ENCODE measurements around the gene OR9A2.
"Not testable (repeated sequence)": the region's sequence is repeated elsewhere in the genome, so short reads cannot be mapped to it uniquely, and the experiment has no call there.

The OR9A2 gene

GRCh38 chr7:143008007-143008901, 18.7 kb downstream of the OR9A2 start:
- Mint-ChIP-seq H3K27me3 (ENCODE audit: low read depth) (peaks cover 19% of the 10 kb centered on the region), H3K27ac (no peak overlapping the region), H3K9me3 (no peaks in the 10 kb centered on the region), H3K4me1 (ENCODE audit: low read depth) (peaks cover 3% of the 10 kb centered on the region), H3K4me3 (no peak overlapping the region), H3K36me3 (ENCODE audit: low read depth) (peaks cover 1% of the 10 kb centered on the region)

GRCh38 chr7:143005632-143006260, 21.2 kb downstream of the OR9A2 start:
- H3K4me1 Mint-ChIP-seq (ENCODE audit: low read depth), result peaks cover 8% of the 10 kb centered on the region
- no peak overlapping the region for H3K4me3 Mint-ChIP-seq
- peaks cover 2% of the 10 kb centered on the region for H3K36me3 Mint-ChIP-seq (ENCODE audit: low read depth)
- no peak overlapping the region for H3K27ac Mint-ChIP-seq
- H3K9me3 Mint-ChIP-seq, result no peaks in the 10 kb centered on the region
- peaks cover 20% of the 10 kb centered on the region for H3K27me3 Mint-ChIP-seq (ENCODE audit: low read depth)

- no peaks in the 10 kb centered on the region for H3K9me3 Mint-ChIP-seq
- peaks cover 8% of the 10 kb centered on the region for H3K4me1 Mint-ChIP-seq (ENCODE audit: low read depth)
- H3K36me3 Mint-ChIP-seq (ENCODE audit: low read depth), result peaks cover 2% of the 10 kb centered on the region
- H3K27ac Mint-ChIP-seq, result no peak overlapping the region
- H3K27me3 Mint-ChIP-seq (ENCODE audit: low read depth), result peaks cover 20% of the 10 kb centered on the region
- H3K4me3 Mint-ChIP-seq, result peak overlapping the region; percentile 79
Observed at GRCh38 chr7:143003393-143004051, 23.4 kb downstream of the OR9A2 start.

GRCh38 chr7:143002898-143003297, 24.0 kb downstream of the OR9A2 start:
- H3K27ac Mint-ChIP-seq, result no peak overlapping the region
- H3K4me1 Mint-ChIP-seq (ENCODE audit: low read depth), result peaks cover 7% of the 10 kb centered on the region
- no peaks in the 10 kb centered on the region for H3K9me3 Mint-ChIP-seq
- H3K36me3 Mint-ChIP-seq (ENCODE audit: low read depth), result peaks cover 2% of the 10 kb centered on the region
- peaks cover 17% of the 10 kb centered on the region for H3K27me3 Mint-ChIP-seq (ENCODE audit: low read depth)
- peak overlapping the region; percentile 79 for H3K4me3 Mint-ChIP-seq

GRCh38 chr7:143002106-143002505, 24.8 kb downstream of the OR9A2 start:
- no peak overlapping the region for H3K27ac Mint-ChIP-seq
- peaks cover 6% of the 10 kb centered on the region for H3K4me1 Mint-ChIP-seq (ENCODE audit: low read depth)
- H3K27me3 Mint-ChIP-seq (ENCODE audit: low read depth), result peaks cover 15% of the 10 kb centered on the region

GRCh38 chr7:143000648-143001047, 26.3 kb downstream of the OR9A2 start:
- Mint-ChIP-seq H3K27ac (no peak overlapping the region), H3K27me3 (ENCODE audit: low read depth) (peaks cover 11% of the 10 kb centered on the region), H3K9me3 (no peaks in the 10 kb centered on the region), H3K36me3 (ENCODE audit: low read depth) (peaks cover 2% of the 10 kb centered on the region), H3K4me1 (ENCODE audit: low read depth) (peaks cover 6% of the 10 kb centered on the region), H3K4me3 (no peak overlapping the region)

More at GRCh38 chr7:143002106-143002505, 24.8 kb downstream of the OR9A2 start:
- no peaks in the 10 kb centered on the region for H3K9me3 Mint-ChIP-seq
- H3K4me3 Mint-ChIP-seq, result no peak overlapping the region
- H3K36me3 Mint-ChIP-seq (ENCODE audit: low read depth), result peaks cover 2% of the 10 kb centered on the region

GRCh38 chr7:142999793-143000192, 27.1 kb downstream of the OR9A2 start:
- H3K9me3 Mint-ChIP-seq, result no peaks in the 10 kb centered on the region
- H3K27ac Mint-ChIP-seq, result no peak overlapping the region
- peaks cover 6% of the 10 kb centered on the region for H3K4me1 Mint-ChIP-seq (ENCODE audit: low read depth)
- no peak overlapping the region for H3K4me3 Mint-ChIP-seq
- peaks cover 9% of the 10 kb centered on the region for H3K27me3 Mint-ChIP-seq (ENCODE audit: low read depth)
- peaks cover 2% of the 10 kb centered on the region for H3K36me3 Mint-ChIP-seq (ENCODE audit: low read depth)

GRCh38 chr7:142998966-142999365, 28.0 kb downstream of the OR9A2 start:
- H3K4me3 Mint-ChIP-seq, result no peak overlapping the region
- peaks cover 2% of the 10 kb centered on the region for H3K36me3 Mint-ChIP-seq (ENCODE audit: low read depth)
- peaks cover 6% of the 10 kb centered on the region for H3K4me1 Mint-ChIP-seq (ENCODE audit: low read depth)
- peaks cover 13% of the 10 kb centered on the region for H3K27me3 Mint-ChIP-seq (ENCODE audit: low read depth)
- no peak overlapping the region for H3K27ac Mint-ChIP-seq
- no peaks in the 10 kb centered on the region for H3K9me3 Mint-ChIP-seq

GRCh38 chr7:142997456-142997989, 29.4 kb downstream of the OR9A2 start:
- H3K4me1 Mint-ChIP-seq (ENCODE audit: low read depth), result no peaks in the 10 kb centered on the region
- H3K36me3 Mint-ChIP-seq (ENCODE audit: low read depth), result no peaks in the 10 kb centered on the region
- H3K27ac Mint-ChIP-seq, result no peak overlapping the region
- H3K4me3 Mint-ChIP-seq, result no peak overlapping the region
- H3K9me3 Mint-ChIP-seq, result no peaks in the 10 kb centered on the region
- H3K27me3 Mint-ChIP-seq (ENCODE audit: low read depth), result peaks cover 13% of the 10 kb centered on the region

GRCh38 chr7:142992427-142992826, 34.5 kb downstream of the OR9A2 start:
- H3K4me3 Mint-ChIP-seq, result no peak overlapping the region

GRCh38 chr7:142984297-142984696, 42.6 kb downstream of the OR9A2 start:
- Mint-ChIP-seq H3K27ac (no peak overlapping the region), H3K4me1 (ENCODE audit: low read depth) (no peaks in the 10 kb centered on the region), H3K27me3 (ENCODE audit: low read depth) (peaks cover 27% of the 10 kb centered on the region), H3K4me3 (no peak overlapping the region), H3K9me3 (no peaks in the 10 kb centered on the region), H3K36me3 (ENCODE audit: low read depth) (no peaks in the 10 kb centered on the region)

More at GRCh38 chr7:142992427-142992826, 34.5 kb downstream of the OR9A2 start:
- Mint-ChIP-seq H3K27ac (no peak overlapping the region), H3K9me3 (no peaks in the 10 kb centered on the region), H3K4me1 (ENCODE audit: low read depth) (peaks cover 3% of the 10 kb centered on the region), H3K27me3 (ENCODE audit: low read depth) (peaks cover 30% of the 10 kb centered on the region), H3K36me3 (ENCODE audit: low read depth) (no peaks in the 10 kb centered on the region)

GRCh38 chr7:142983825-142984224, 43.1 kb downstream of the OR9A2 start:
- no peak overlapping the region for H3K27ac Mint-ChIP-seq
- H3K9me3 Mint-ChIP-seq, result peaks cover 2% of the 10 kb centered on the region
- H3K4me3 Mint-ChIP-seq, result no peak overlapping the region
- H3K27me3 Mint-ChIP-seq (ENCODE audit: low read depth), result peaks cover 27% of the 10 kb centered on the region
- H3K36me3 Mint-ChIP-seq (ENCODE audit: low read depth), result no peaks in the 10 kb centered on the region
- no peaks in the 10 kb centered on the region for H3K4me1 Mint-ChIP-seq (ENCODE audit: low read depth)

GRCh38 chr7:142978402-142978801, 48.5 kb downstream of the OR9A2 start:
- not testable (repeated sequence) for H3K4me1 Mint-ChIP-seq (ENCODE audit: low read depth); H3K27ac Mint-ChIP-seq; H3K4me3 Mint-ChIP-seq; H3K36me3 Mint-ChIP-seq (ENCODE audit: low read depth)
- peaks cover 12% of the 10 kb centered on the region for H3K9me3 Mint-ChIP-seq
- H3K27me3 Mint-ChIP-seq (ENCODE audit: low read depth), result peaks cover 26% of the 10 kb centered on the region
